ENCODE data around the gene SP140. TPM values are rescaled to one million over a fixed set of nuclear protein-coding genes. Genes with fewer than 3 reads are reported as not detected.

Gene SP140
- total RNA-seq, 2 donors from 2014 or later: not detected

DNA sequence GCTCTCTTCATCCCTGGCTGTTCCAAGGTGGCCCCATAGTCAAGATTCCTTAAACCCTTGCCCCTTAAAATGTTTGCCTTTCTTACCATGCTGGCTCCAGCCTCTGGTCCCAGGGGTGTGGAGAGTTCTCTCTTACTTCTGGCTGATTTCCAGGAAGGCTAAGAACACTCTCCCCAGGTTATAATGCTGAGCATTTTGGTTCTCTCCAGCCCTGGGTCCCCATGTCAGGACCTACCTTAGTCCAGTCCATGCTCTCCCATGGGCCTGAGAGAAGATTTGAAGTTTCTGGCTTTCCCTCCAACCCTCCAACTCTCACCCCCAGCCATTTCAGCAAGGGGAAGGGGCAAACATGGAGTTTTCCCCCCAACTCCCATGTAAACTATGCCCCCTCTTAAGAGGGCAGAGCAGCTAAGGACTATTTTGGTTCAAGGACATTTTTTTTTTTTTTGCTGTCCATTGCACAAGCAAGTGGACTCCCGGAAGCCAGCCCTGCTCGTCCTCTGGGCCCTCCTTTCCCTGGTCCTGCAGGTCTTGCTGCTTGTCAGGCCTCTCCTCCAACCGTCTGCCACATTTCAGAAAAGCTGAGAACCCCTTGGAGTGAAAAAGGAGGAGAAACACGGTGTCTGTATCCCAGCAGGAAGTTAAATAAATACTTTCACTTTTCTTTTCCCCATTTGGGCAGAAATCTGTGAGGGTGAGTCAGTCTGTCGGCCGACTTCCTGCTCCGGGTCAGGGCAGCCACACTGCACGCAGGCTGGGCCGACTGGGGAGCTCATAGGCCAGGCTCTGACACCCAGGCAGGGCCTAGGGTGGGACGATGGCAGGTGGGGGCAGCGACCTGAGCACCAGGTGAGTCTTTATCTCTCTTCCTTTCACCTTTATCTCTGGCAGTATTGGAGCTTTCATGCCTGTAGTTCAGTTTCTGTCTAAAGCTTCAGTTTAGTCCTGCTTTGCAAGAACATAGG is 101.2 kb downstream of the SP140 start, which contains the start of gene SP140L:
SP140L (plus strand) TSS at position 741 of the 965 bp plus-strand sequence; CDS start at position 818, 77 bp downstream.
- no peaks in the 10 kb centered on the region for H3K27me3 ChIP-seq (ENCODE audit: control insufficient read depth, insufficient read depth, low read length, poor library complexity, severe bottlenecking)
- H3K4me3 ChIP-seq (ENCODE audit: low read length): no peak within 1 kb of the TSS
- 62% methylated on average over 11 of the region's 11 CpGs; no CpG with 5 or more reads in 1 of the 2 experiments for WGBS, 2 experiments (ENCODE audit: insufficient coverage in 1 of 2, insufficient read length in 1 of 2)
- no peak within 1 kb of the TSS for H3K27ac ChIP-seq (ENCODE audit: low read depth, low read length)
- H3K9me3 ChIP-seq (ENCODE audit: control insufficient read depth, low read length): peaks cover 13% of the 10 kb centered on the region
- Mint-ChIP-seq H3K36me3 (ENCODE audit: low read depth) (peaks cover 4% of the 10 kb centered on the region), H3K27ac (peak within 1 kb of the TSS; percentile 46), H3K9me3 (peaks cover 27% of the 10 kb centered on the region), H3K27me3 (ENCODE audit: insufficient read depth) (peaks cover 10% of the 10 kb centered on the region), H3K4me1 (peaks cover 9% of the 10 kb centered on the region), H3K4me3 (no peak within 1 kb of the TSS)
- DNase-seq: peak; percentile 79
- no peaks in the 10 kb centered on the region for H3K36me3 ChIP-seq (ENCODE audit: control insufficient read depth, insufficient read depth, low read length)
- TF ChIP-seq, protein P1, sequence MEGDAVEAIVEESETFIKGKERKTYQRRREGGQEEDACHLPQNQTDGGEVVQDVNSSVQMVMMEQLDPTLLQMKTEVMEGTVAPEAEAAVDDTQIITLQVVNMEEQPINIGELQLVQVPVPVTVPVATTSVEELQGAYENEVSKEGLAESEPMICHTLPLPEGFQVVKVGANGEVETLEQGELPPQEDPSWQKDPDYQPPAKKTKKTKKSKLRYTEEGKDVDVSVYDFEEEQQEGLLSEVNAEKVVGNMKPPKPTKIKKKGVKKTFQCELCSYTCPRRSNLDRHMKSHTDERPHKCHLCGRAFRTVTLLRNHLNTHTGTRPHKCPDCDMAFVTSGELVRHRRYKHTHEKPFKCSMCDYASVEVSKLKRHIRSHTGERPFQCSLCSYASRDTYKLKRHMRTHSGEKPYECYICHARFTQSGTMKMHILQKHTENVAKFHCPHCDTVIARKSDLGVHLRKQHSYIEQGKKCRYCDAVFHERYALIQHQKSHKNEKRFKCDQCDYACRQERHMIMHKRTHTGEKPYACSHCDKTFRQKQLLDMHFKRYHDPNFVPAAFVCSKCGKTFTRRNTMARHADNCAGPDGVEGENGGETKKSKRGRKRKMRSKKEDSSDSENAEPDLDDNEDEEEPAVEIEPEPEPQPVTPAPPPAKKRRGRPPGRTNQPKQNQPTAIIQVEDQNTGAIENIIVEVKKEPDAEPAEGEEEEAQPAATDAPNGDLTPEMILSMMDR (conservative IDR thresholded peaks at IDR 0.05): no peak
- H3K4me1 ChIP-seq (ENCODE audit: control insufficient read depth, insufficient read depth, low read length): peaks cover 4% of the 10 kb centered on the region
- H3K9ac ChIP-seq (ENCODE audit: extremely low read depth, low read length, poor library complexity, severe bottlenecking): no peak within 1 kb of the TSS

DNA sequence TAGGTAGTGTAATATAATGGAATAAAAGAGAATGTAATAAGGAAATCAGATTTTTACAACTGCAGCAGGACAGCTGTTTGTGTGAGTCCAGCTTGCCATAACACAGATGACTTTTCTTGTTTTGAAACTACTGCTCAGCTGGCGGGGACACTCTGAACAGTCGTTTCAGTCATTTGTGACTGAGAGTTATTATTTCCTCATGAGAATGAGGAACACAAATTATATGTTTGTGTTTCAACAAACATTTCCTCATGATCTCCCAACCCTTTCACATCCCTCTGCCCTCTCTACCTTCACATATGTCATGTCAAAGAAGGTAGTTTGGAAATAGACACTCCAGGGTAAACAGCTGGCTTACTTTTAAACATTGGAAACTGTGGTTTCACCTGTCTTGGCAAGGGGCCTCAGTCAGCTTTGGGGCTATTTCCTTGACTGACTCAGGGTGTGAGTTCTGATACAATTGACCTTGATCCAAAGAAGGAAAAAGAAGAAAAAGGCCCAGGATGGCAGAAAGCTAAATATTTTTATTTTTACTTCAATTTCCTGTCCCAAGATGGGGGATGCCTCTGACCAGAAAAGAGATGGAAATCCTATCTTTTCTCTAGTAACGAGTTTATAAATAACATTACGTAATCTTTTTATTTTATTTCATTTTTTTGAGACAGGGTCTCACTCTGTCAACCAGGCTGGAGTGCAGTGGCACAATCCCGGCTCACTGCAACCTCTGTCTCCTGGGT is 102.0 kb downstream of the SP140 start:
- no peak overlapping the region for H3K27ac ChIP-seq (ENCODE audit: low read depth, low read length)

GRCh38 chr2:230328155-230328458 is 102.6 kb downstream of the SP140 start:
- H3K9me3 Mint-ChIP-seq: peaks cover 14% of the 10 kb centered on the region
- TF ChIP-seq, protein P1 (conservative IDR thresholded peaks at IDR 0.05): no peak
- 89 to 94% methylated on average over 5 to 8 of the region's 8 CpGs for WGBS, 2 experiments (ENCODE audit: insufficient coverage in 1 of 2, insufficient read length in 1 of 2)
- no peak overlapping the region for H3K27ac Mint-ChIP-seq
- H3K27ac ChIP-seq (ENCODE audit: low read depth, low read length): no peak overlapping the region
- H3K27me3 ChIP-seq (ENCODE audit: control insufficient read depth, insufficient read depth, low read length, poor library complexity, severe bottlenecking): no peaks in the 10 kb centered on the region
- peaks cover 4% of the 10 kb centered on the region for H3K4me1 ChIP-seq (ENCODE audit: control insufficient read depth, insufficient read depth, low read length)
- no peak overlapping the region for H3K4me3 ChIP-seq (ENCODE audit: low read length)
- no peaks in the 10 kb centered on the region for H3K36me3 ChIP-seq (ENCODE audit: control insufficient read depth, insufficient read depth, low read length)
- H3K9ac ChIP-seq (ENCODE audit: extremely low read depth, low read length, poor library complexity, severe bottlenecking): no peak overlapping the region
- peaks cover 10% of the 10 kb centered on the region for H3K27me3 Mint-ChIP-seq (ENCODE audit: insufficient read depth)
- no peak overlapping the region for H3K4me3 Mint-ChIP-seq
- H3K4me1 Mint-ChIP-seq: peaks cover 9% of the 10 kb centered on the region
- no peaks in the 10 kb centered on the region for H3K9me3 ChIP-seq (ENCODE audit: control insufficient read depth, low read length)
- H3K36me3 Mint-ChIP-seq (ENCODE audit: low read depth): no peaks in the 10 kb centered on the region
- no peak for DNase-seq

More for the DNA sequence above, 102.0 kb downstream of the SP140 start:
- no peak overlapping the region for H3K4me3 Mint-ChIP-seq
- peaks cover 9% of the 10 kb centered on the region for H3K4me1 Mint-ChIP-seq
- peaks cover 4% of the 10 kb centered on the region for H3K4me1 ChIP-seq (ENCODE audit: control insufficient read depth, insufficient read depth, low read length)
- no peaks in the 10 kb centered on the region for H3K36me3 ChIP-seq (ENCODE audit: control insufficient read depth, insufficient read depth, low read length)
- H3K27me3 Mint-ChIP-seq (ENCODE audit: insufficient read depth): peaks cover 10% of the 10 kb centered on the region
- H3K4me3 ChIP-seq (ENCODE audit: low read length): no peak overlapping the region
- peaks cover 5% of the 10 kb centered on the region for H3K9me3 ChIP-seq (ENCODE audit: control insufficient read depth, low read length)
- H3K27ac Mint-ChIP-seq: no peak overlapping the region
- no peaks in the 10 kb centered on the region for H3K27me3 ChIP-seq (ENCODE audit: control insufficient read depth, insufficient read depth, low read length, poor library complexity, severe bottlenecking)
- peaks cover 20% of the 10 kb centered on the region for H3K9me3 Mint-ChIP-seq
- DNase-seq: no peak
- no peak overlapping the region for H3K9ac ChIP-seq (ENCODE audit: extremely low read depth, low read length, poor library complexity, severe bottlenecking)
- peaks cover 1% of the 10 kb centered on the region for H3K36me3 Mint-ChIP-seq (ENCODE audit: low read depth)
- 86 to 96% methylated on average over 4 to 5 of the region's 5 CpGs for WGBS, 2 experiments (ENCODE audit: insufficient coverage in 1 of 2, insufficient read length in 1 of 2)
- TF ChIP-seq, protein P1 (conservative IDR thresholded peaks at IDR 0.05): no peak
